ENCODE results near the gene RAB37.

GRCh38 chr17:74694081-74694480, 43.0 kb upstream of the RAB37 start:
- TF ChIP-seq CTCF (IDR thresholded peaks at IDR 0.05) (no peak), POLR2A (IDR thresholded peaks at IDR 0.05) (no peak)
